Motor neuron (in vitro differentiated cells): ENCODE measurements around the gene BBS1. TPM values are rescaled to one million over a fixed set of nuclear protein-coding genes. Genes with fewer than 3 reads are reported as not detected.

Source experiments
- ATAC-seq, 8 experiments: fragments of 200-7000 bp; cut with Tn5 transposase; replicated peaks in 6 of 8; 2 replicates each; pipeline ENCODE4 v1.8.0; 2021; ENCODE audit warnings: mild to moderate bottlenecking in 8 of 8, moderate library complexity in 8 of 8
- H3K27ac ChIP-seq, 2 donors: fragments of 250-450 bp; sonication (Bioruptor Pico); 2 replicates each; pipeline ENCODE4 v1.9.0; 2021; ENCODE audit warnings: antibody characterized with exemption in 2 of 2, mild to moderate bottlenecking in 2 of 2, moderate library complexity in 1 of 2
- H3K4me1 ChIP-seq, 2 donors: fragments of 250-450 bp; sonication (Bioruptor Pico); replicated peaks in 1 of 2; 2 replicates each; pipeline ENCODE4 v1.6.1; 2021; ENCODE audit warnings: antibody characterized with exemption in 2 of 2, mild to moderate bottlenecking in 2 of 2, moderate library complexity in 1 of 2
- H3K4me3 ChIP-seq, 5 donors: fragments of 250-450 bp; sonication (Bioruptor Pico); 2 replicates each; pipeline ENCODE4 v1.9.0; 2021; ENCODE audit warnings: antibody characterized with exemption in 5 of 5, mild to moderate bottlenecking in 5 of 5, moderate library complexity in 4 of 5
- WGBS, 10 experiments: fragments of 450-650 bp; shearing (Covaris generic); methylation state at CpG; one replicate each; pipeline ENCODE4 v1.0.0; 2022; 5-methylcytosine and 5-hydroxymethylcytosine counted together
- in situ Hi-C, 9 experiments: fragments of 400-800 bp; cut with MboI; loops; one replicate each; pipeline ENCODE4 v1.15.0; 2021; ENCODE audit warnings: low sequenced_read_pairs in 9 of 9, low pct_unique_long_range_greater_than_20kb in 2 of 9; ENCODE audit not compliant: unreplicated experiment in 9 of 9
- total RNA-seq, 8 experiments: library from RNA; unstranded; fragments of 300-600 nt; gene quantifications; 2 replicates each; pipeline versions ENCODE4 v1.2.3 to v1.2.4, GENCODE V29; 2022

BBS1 gene
- total RNA-seq, 8 experiments from 2014 or later = 20.7 to 54.3 (median 27.6) TPM

GRCh38 chr11:66549696-66550095 is 39.3 kb downstream of the BBS1 start:
- in situ Hi-C loops = no loop called here
- Histone ChIP-seq H3K4me1 (peaks cover 16 to 19% of the 10 kb centered on the region in 2 donors), H3K4me3 (no peak overlapping the region), H3K27ac (no peak overlapping the region)
- WGBS, 10 experiments = 73 to 100% (median 93%) methylated on average over 2 to 3 of the region's 3 CpGs; no CpG with 5 or more reads in 7 of the 10 experiments
- no peak for ATAC-seq

GRCh38 chr11:66550887-66551286 is 40.5 kb downstream of the BBS1 start:
- in situ Hi-C loops = no loop called here
- 14 to 100% (median 67%) methylated on average over 1 to 4 of the region's 4 CpGs; no CpG with 5 or more reads in 4 of the 10 experiments for WGBS, 10 experiments
- H3K4me3 ChIP-seq = no peak overlapping the region
- peaks cover 12 to 14% of the 10 kb centered on the region in 2 donors for H3K4me1 ChIP-seq
- ATAC-seq = no peak
- no peak overlapping the region for H3K27ac ChIP-seq

- WGBS, 10 experiments = 50 to 81% (median 69%) methylated on average over 1 to 5 of the region's 5 CpGs; no CpG with 5 or more reads in 3 of the 10 experiments
- no peak overlapping the region for H3K27ac ChIP-seq
- ATAC-seq = no peak
- no peak overlapping the region for H3K4me3 ChIP-seq
- no peaks in the 10 kb centered on the region for H3K4me1 ChIP-seq
- in situ Hi-C loops = no loop called here
These were observed 44.2 kb downstream of the BBS1 start for GRCh38 chr11:66554602-66555001.

GRCh38 chr11:66555416-66555815 is 45.0 kb downstream of the BBS1 start:
- Histone ChIP-seq H3K4me3 (no peak overlapping the region), H3K27ac (no peak overlapping the region), H3K4me1 (no peaks in the 10 kb centered on the region)
- in situ Hi-C loops = no loop called here
- WGBS, 10 experiments = no CpG with 5 or more reads among the region's 3 CpGs
- ATAC-seq = no peak

- H3K4me3 ChIP-seq = no peak overlapping the region
- 55 to 94% (median 82%) methylated on average over 2 to 3 of the region's 7 CpGs; no CpG with 5 or more reads in 7 of the 10 experiments for WGBS, 10 experiments
- ATAC-seq = no peak
- in situ Hi-C loops = no loop called here
- H3K27ac ChIP-seq = no peak overlapping the region
- H3K4me1 ChIP-seq = no peaks in the 10 kb centered on the region
These were observed 45.7 kb downstream of the BBS1 start for GRCh38 chr11:66556086-66556485.

- ATAC-seq = no peak
- 40 to 100% (median 97%) methylated on average over 1 to 8 of the region's 24 CpGs; no CpG with 5 or more reads in 5 of the 10 experiments for WGBS, 10 experiments
- Histone ChIP-seq H3K27ac (no peak overlapping the region), H3K4me1 (no peaks in the 10 kb centered on the region), H3K4me3 (no peak overlapping the region)
- in situ Hi-C loops = no loop called here
These were observed 47.4 kb downstream of the BBS1 start for GRCh38 chr11:66557733-66558326.

- no peak overlapping the region for H3K4me3 ChIP-seq
- in situ Hi-C loops = no loop called here
These were observed 48.9 kb downstream of the BBS1 start for GRCh38 chr11:66559142-66559865.

GRCh38 chr11:66559866-66560676 is 49.6 kb downstream of the BBS1 start:
- WGBS, 10 experiments = 43 to 93% methylated on average over 1 to 3 of the region's 27 CpGs; no CpG with 5 or more reads in 8 of the 10 experiments
- no peak overlapping the region for H3K4me3 ChIP-seq
- peak in 2 of 8 experiments; percentile 9 to 21 for ATAC-seq
- in situ Hi-C loops = no loop called here
- no peak overlapping the region for H3K27ac ChIP-seq
- H3K4me1 ChIP-seq = no peaks in the 10 kb centered on the region

More at GRCh38 chr11:66559142-66559865, 48.9 kb downstream of the BBS1 start:
- ATAC-seq = peak in 4 of 8 experiments; percentile 15 to 75 (median 44)
- WGBS, 10 experiments = 70 to 90% (median 80%) methylated on average over 2 to 4 of the region's 50 CpGs; no CpG with 5 or more reads in 7 of the 10 experiments
- Histone ChIP-seq H3K4me1 (no peaks in the 10 kb centered on the region), H3K27ac (no peak overlapping the region)

- Histone ChIP-seq H3K4me1 (no peaks in the 10 kb centered on the region), H3K4me3 (no peak overlapping the region), H3K27ac (no peak overlapping the region)
- 60 to 85% methylated on average over 1 to 4 of the region's 14 CpGs; no CpG with 5 or more reads in 8 of the 10 experiments for WGBS, 10 experiments
- in situ Hi-C loops = no loop called here
- ATAC-seq = peak in 2 of 8 experiments; percentile 16 to 18
These were observed 50.9 kb downstream of the BBS1 start for GRCh38 chr11:66561178-66561974.

GRCh38 chr11:66561975-66562248 is 51.5 kb downstream of the BBS1 start:
- H3K27ac ChIP-seq = no peak overlapping the region
- H3K4me3 ChIP-seq = no peak overlapping the region
- WGBS, 10 experiments = 85 to 100% (median 92%) methylated on average over 3 to 7 of the region's 9 CpGs; no CpG with 5 or more reads in 7 of the 10 experiments
- H3K4me1 ChIP-seq = no peaks in the 10 kb centered on the region
- in situ Hi-C loops = no loop called here
- no peak for ATAC-seq

- WGBS, 10 experiments = 38 to 70% methylated on average over 1 to 2 of the region's 2 CpGs; no CpG with 5 or more reads in 8 of the 10 experiments
- Histone ChIP-seq H3K27ac (no peak overlapping the region), H3K4me1 (no peaks in the 10 kb centered on the region), H3K4me3 (no peak overlapping the region)
- ATAC-seq = no peak
- in situ Hi-C loops = no loop called here
These were observed 51.8 kb downstream of the BBS1 start for GRCh38 chr11:66562275-66562674.

GRCh38 chr11:66562907-66563583 is 52.6 kb downstream of the BBS1 start:
- ATAC-seq = no peak

More at GRCh38 chr11:66562907-66563583, 52.6 kb downstream of the BBS1 start:
- Histone ChIP-seq H3K4me3 (no peak overlapping the region), H3K27ac (no peak overlapping the region), H3K4me1 (no peaks in the 10 kb centered on the region)
- in situ Hi-C loops = no loop called here
- WGBS, 10 experiments = 63 to 93% (median 77%) methylated on average over 3 to 11 of the region's 20 CpGs; no CpG with 5 or more reads in 6 of the 10 experiments
